GM12878 (cell line): Measurements from ENCODE around the gene CDCA3. TPM values are rescaled to one million over a fixed set of nuclear protein-coding genes. Genes with fewer than 3 reads are reported as not detected.

Experiments used
- ATAC-seq: fragments of 200-7000 bp; cut with Tn5 transposase; 3 replicates; pipeline ENCODE4 v1.9.1; 2020; ENCODE audit warnings: mild to moderate bottlenecking, moderate library complexity
- BruUV-seq: library from RNA; stranded (reverse); fragments of 400-500 nt; replicated peaks from 2 replicates; lab custom pipeline; 2021; lab: Mats Ljungman, UMichigan
- CTCF ChIA-PET: fragments of 300-600 bp; sonication (Branson Sonifier 250); formaldehyde crosslinking; extraction: SDS; loops from one replicate; lab custom pipeline; 2021; ENCODE audit warnings: inconsistent platforms; lab: Yijun Ruan, JAX
- POLR2A ChIA-PET: fragments of 350-600 bp; formaldehyde crosslinking; extraction: SDS; loops from one replicate; lab custom pipeline; 2021; ENCODE audit warnings: inconsistent platforms; lab: Charles Lee
- RAD21 ChIA-PET: fragments of 300-600 bp; sonication (Branson Sonifier 250); formaldehyde crosslinking; loops from one replicate; lab custom pipeline; 2023; ENCODE audit warnings: antibody characterized with exemption; ENCODE audit not compliant: unreplicated experiment; lab: Charles Lee
- SMC1A ChIA-PET: fragments of 300-600 bp; sonication (Branson Sonifier 250); formaldehyde crosslinking; loops from one replicate; lab custom pipeline; 2023; ENCODE audit not compliant: unreplicated experiment, uncharacterized antibody; lab: Charles Lee
- DNase-seq: peaks from one replicate; pipeline ENCODE4 v3.0.0-alpha.2; 2011; ENCODE audit warnings: low read depth, low spot score
- FAIRE-seq: peaks from 3 replicates; lab custom pipeline; 2011; peaks lifted over from hg19 to GRCh38; lab: Jason Lieb, UNC
- H2AFZ ChIP-seq: 2 replicates; pipeline ENCODE4 v1.6.0; 2011; ENCODE audit warnings: low read depth, low read length, control low read depth; ENCODE audit not compliant: control insufficient read depth
- H3K27ac ChIP-seq: 2 replicates; pipeline ENCODE4 v1.5.1; 2011; ENCODE audit warnings: control low read depth; ENCODE audit not compliant: control insufficient read depth, insufficient read depth
- H3K27me3 ChIP-seq, 2 experiments: replicated peaks in 1 of 2; 2 replicates each; pipeline versions ENCODE4 v1.6.0 to v1.6.1; 2011; ENCODE audit warnings: low read length in 1 of 2; ENCODE audit not compliant: control insufficient read depth in 2 of 2, insufficient read depth in 2 of 2
- H3K36me3 ChIP-seq, 2 experiments: 2 replicates each; pipeline ENCODE4 v1.5.1; 2011; ENCODE audit warnings: low read length in 1 of 2; ENCODE audit not compliant: control insufficient read depth in 2 of 2, insufficient read depth in 2 of 2
- H3K4me1 ChIP-seq: 2 replicates; pipeline ENCODE4 v1.6.1; 2011; ENCODE audit warnings: mild to moderate bottlenecking, low read length, moderate library complexity, mixed read lengths; ENCODE audit not compliant: control insufficient read depth, insufficient read depth
- H3K4me2 ChIP-seq: 2 replicates; pipeline ENCODE4 v1.6.0; 2011; ENCODE audit warnings: control low read depth; ENCODE audit not compliant: control insufficient read depth, insufficient read depth
- H3K4me3 ChIP-seq: fragments of 200-600 bp; sonication (generic); 2 replicates; pipeline ENCODE4 v1.5.1; 2016
- H3K79me2 ChIP-seq: 2 replicates; pipeline ENCODE4 v1.6.0; 2011; ENCODE audit warnings: low read length; ENCODE audit not compliant: control insufficient read depth, insufficient read depth
- H3K9ac ChIP-seq: 2 replicates; pipeline ENCODE4 v1.8.0; 2011; ENCODE audit warnings: low read length, control low read depth, mixed read lengths; ENCODE audit not compliant: control insufficient read depth, insufficient read depth
- H3K9me3 ChIP-seq: replicated peaks from 3 replicates; pipeline ENCODE4 v1.5.1; 2011; ENCODE audit warnings: mild to moderate bottlenecking, low read length; ENCODE audit not compliant: control insufficient read depth, insufficient read depth
- H4K20me1 ChIP-seq: 2 replicates; pipeline ENCODE4 v1.6.0; 2011; ENCODE audit not compliant: control insufficient read depth, insufficient read depth
- ATF7 ChIP-seq: fragments of 450-650 bp; IDR thresholded peaks from 2 replicates; pipeline ENCODE4 v1.6.1; 2016; ENCODE audit warnings: low read depth, mild to moderate bottlenecking
- BHLHE40 ChIP-seq, 2 experiments: fragments of 450-650 bp in 1 of 2; IDR thresholded peaks; 2 replicates each; pipeline ENCODE4 v1.6.1; 2011 to 2017; ENCODE audit warnings: low read depth in 2 of 2, borderline replicate concordance in 1 of 2, improper control_type of control experiment in 1 of 2, low read length in 1 of 2, mild to moderate bottlenecking in 1 of 2
- FOS ChIP-seq: IDR thresholded peaks from 3 replicates; pipeline ENCODE4 v1.6.1; 2011; ENCODE audit warnings: borderline replicate concordance; ENCODE audit not compliant: insufficient read length; ENCODE audit errors: extremely low read depth
- NFIC ChIP-seq: IDR thresholded peaks from 2 replicates; pipeline ENCODE4 v1.6.1; 2012; ENCODE audit warnings: low read depth, mild to moderate bottlenecking, inconsistent platforms, low read length, moderate library complexity
- PKNOX1 ChIP-seq: fragments of 450-650 bp; IDR thresholded peaks from 2 replicates; pipeline ENCODE4 v1.6.1; 2016; ENCODE audit warnings: mild to moderate bottlenecking
- REST ChIP-seq: IDR thresholded peaks from 2 replicates; pipeline ENCODE4 v1.6.1; 2012; ENCODE audit warnings: mild to moderate bottlenecking, low read depth, low read length
- SPI1 ChIP-seq: IDR thresholded peaks from 2 replicates; pipeline ENCODE4 v1.6.1; 2011; ENCODE audit warnings: low read depth, mild to moderate bottlenecking, low read length, moderate library complexity, borderline replicate concordance; ENCODE audit not compliant: insufficient read depth
- STAT3 ChIP-seq: IDR thresholded peaks from 2 replicates; pipeline ENCODE4 v1.6.1; 2011; ENCODE audit warnings: low read depth, low read length, improper control_type of control experiment
- WGBS: methylation state at CpG from one replicate; pipeline ENCODE4 v1.1.6; 2016; ENCODE audit warnings: low lambda C conversion rate; ENCODE audit not compliant: insufficient replicate concordance, insufficient coverage; ENCODE audit errors: missing lambda C conversion rate; 5-methylcytosine and 5-hydroxymethylcytosine counted together
- in situ Hi-C: fragments of 300-500 bp; cut with MboI; formaldehyde crosslinking; loops from 9 replicates; pipeline ENCODE4 v1.14.3; 2018; ENCODE audit warnings: mixed read lengths
- intact Hi-C: fragments of 100-400 bp; cut with micrococcal nuclease; formaldehyde crosslinking; loops from one replicate; pipeline ENCODE4 v1.14.2; 2022; ENCODE audit not compliant: unreplicated experiment
- polyA plus RNA-seq, 11 experiments: library from polyadenylated mRNA; depleted of rRNA in 4 of 11; unstranded in 6 of 11; stranded (reverse) in 5 of 11; fragments of >200 nt; fragmentation: Nextera tagmentation in 4 of 11; fragmentation: Illumina TruSeq in 1 of 11; extraction: Ambion mirVana in 4 of 11; extraction: Trizol in 1 of 11; gene quantifications; 1 replicate in 1 of 11; 2 replicates in 10 of 11; pipeline versions ENCODE4 v1.2.1 to v1.2.3, GENCODE V29; 2011 to 2016; ENCODE audit warnings: inconsistent platforms in 2 of 11, missing spikeins in 2 of 11, low read depth in 1 of 11
- total RNA-seq, 4 experiments: library from RNA; depleted of rRNA in 3 of 4; stranded (reverse); fragments of >200 nt in 3 of 4; fragmentation: Illumina TruSeq in 1 of 4; extraction: Trizol in 1 of 4; gene quantifications; 2 replicates each; pipeline versions ENCODE4 v1.2.1 to v1.2.3, GENCODE V29; 2013 to 2021

CDCA3 gene
- total and polyA plus RNA-seq, 10 of the 15 experiments (the other 5 are each of a cell fraction or from before 2014, with no cell fraction given): 34.5 to 148 (median 97.4) TPM

- Histone ChIP-seq H3K27ac (no peak overlapping the region), H3K36me3 (no peaks in the 10 kb centered on the region), H3K79me2 (no peaks in the 10 kb centered on the region), H3K4me1 (no peaks in the 10 kb centered on the region; the same call in 1 of the 2 replicates), H3K4me3 (no peak overlapping the region), H2AFZ (no peak overlapping the region), H3K27me3 (peaks cover 15 to 23% of the 10 kb centered on the region in 2 experiments), H3K9me3 (no peaks in the 10 kb centered on the region), H3K9ac (no peak overlapping the region), H3K4me2 (no peak overlapping the region), H4K20me1 (no peaks in the 10 kb centered on the region)
- CTCF ChIA-PET: interaction anchor here (0.7 to 4.2 kb wide), 6 partner anchors 14 to 259 kb away, joined by 3 to 16 read pairs (median 4); partner anchors contain the start of gene MLF2
- RAD21 ChIA-PET: interaction anchor here (1.1 kb wide), 1 partner anchor 54 kb away, joined by 3 read pairs; no protein-coding TSS in a partner anchor
- SMC1A ChIA-PET: interaction anchor here (1.0 kb wide), 1 partner anchor 69 kb away, joined by 4 read pairs; the partner anchor contains the start of gene MLF2
- intact Hi-C loops: no loop called here
- in situ Hi-C loops: no loop called here
- no peak for FAIRE-seq
- 39% methylated on average over 6 of the region's 7 CpGs for WGBS
- no peak for TF ChIP-seq FOS
- POLR2A ChIA-PET: interaction anchor here (0.9 kb wide), 1 partner anchor 69 kb away, joined by 3 read pairs; no protein-coding TSS in a partner anchor
- ATAC-seq: no peak
- DNase-seq: no peak
- no TSS peak for BruUV-seq
Observed at GRCh38 chr12:6822426-6823135, 28.5 kb downstream of the CDCA3 start.

GRCh38 chr12:6821591-6822425, 29.3 kb downstream of the CDCA3 start, which contains the start of gene GPR162:
TSS of gene GPR162 (plus strand) at chr12:6821821. CDS start at chr12:6823899, 2,078 bp downstream.
- CTCF ChIA-PET: interaction anchor here (0.7 to 3.5 kb wide), 7 partner anchors 15 to 258 kb away, joined by 3 to 12 read pairs (median 4); partner anchors contain the start of gene MLF2
- Histone ChIP-seq H3K4me2 (no peak within 1 kb of the TSS), H4K20me1 (no peaks in the 10 kb centered on the region), H3K79me2 (no peaks in the 10 kb centered on the region), H3K9ac (no peak within 1 kb of the TSS), H3K9me3 (no peaks in the 10 kb centered on the region), H3K4me3 (no peak within 1 kb of the TSS), H2AFZ (no peak within 1 kb of the TSS), H3K27ac (no peak within 1 kb of the TSS), H3K27me3 (peaks cover 9 to 23% of the 10 kb centered on the region in 2 experiments), H3K4me1 (no peaks in the 10 kb centered on the region; the same call in 1 of the 2 replicates), H3K36me3 (no peaks in the 10 kb centered on the region)
- FAIRE-seq (no peak), DNase-seq (no peak), ATAC-seq (no peak)
- in situ Hi-C loops (no loop called here), intact Hi-C loops (no loop called here)
- BruUV-seq: no TSS peak
- POLR2A ChIA-PET: no interaction called here
- 8% methylated on average over 11 of the region's 28 CpGs for WGBS
- RAD21 ChIA-PET: interaction anchor here (1.0 to 1.4 kb wide), 3 partner anchors 8 to 69 kb away, joined by 3 to 6 read pairs (median 5); partner anchors contain the start of gene MLF2
- SMC1A ChIA-PET: interaction anchor here (0.5 to 2.0 kb wide), 4 partner anchors 10 to 44 kb away, joined by 4 to 6 read pairs (median 4); no protein-coding TSS in a partner anchor
- TF ChIP-seq BHLHE40 (IDR thresholded peaks at IDR 0.05; ENCODE audit: borderline replicate concordance in 1 of 2, low read depth in 2 of 2, low read length in 1 of 2): no peak
- TF ChIP-seq REST: no peak
- TF ChIP-seq PKNOX1: no peak
- no peak for TF ChIP-seq NFIC
- TF ChIP-seq SPI1: no peak
- no peak for TF ChIP-seq ATF7
- no peak for TF ChIP-seq STAT3
